Mucosa of rectum (tissue), 2 donors: Measurements from ENCODE around the gene ALPK1.

Experiments
- H3K27ac ChIP-seq, 2 donors: one replicate each; pipeline ENCODE4 v1.7.0; 2013; ENCODE audit warnings: inconsistent platforms in 2 of 2, low read depth in 2 of 2, low read length in 2 of 2
- H3K27me3 ChIP-seq, 2 donors: one replicate each; pipeline ENCODE4 v1.7.0; 2013; ENCODE audit warnings: low read length in 2 of 2; ENCODE audit not compliant: control insufficient read depth in 2 of 2, insufficient read depth in 2 of 2
- H3K36me3 ChIP-seq, 2 donors: one replicate each; pipeline ENCODE4 v1.7.0; 2013; ENCODE audit warnings: low read length in 2 of 2; ENCODE audit not compliant: control insufficient read depth in 2 of 2, insufficient read depth in 2 of 2
- H3K4me1 ChIP-seq, 2 donors: one replicate each; pipeline ENCODE4 v1.7.0; 2013; ENCODE audit warnings: low read length in 2 of 2, mild to moderate bottlenecking in 1 of 2; ENCODE audit not compliant: control insufficient read depth in 2 of 2, insufficient read depth in 2 of 2
- H3K4me3 ChIP-seq, 2 donors: one replicate each; pipeline ENCODE4 v1.7.0; 2013; ENCODE audit warnings: low read length in 2 of 2
- H3K9ac ChIP-seq, 2 donors: one replicate each; pipeline ENCODE4 v1.7.0; 2013; ENCODE audit warnings: low read length in 2 of 2, low read depth in 1 of 2, mild to moderate bottlenecking in 1 of 2
- H3K9me3 ChIP-seq, 2 donors: one replicate each; pipeline ENCODE4 v1.7.0; 2013; ENCODE audit warnings: low read length in 2 of 2; ENCODE audit not compliant: control insufficient read depth in 2 of 2
- donor health status: healthy.
- donor health status: Normal muscosa, but diverticular disease.

Gene ALPK1

GRCh38 chr4:112410804-112411203, 113.6 kb downstream of the ALPK1 start:
- peaks cover 4 to 11% of the 10 kb centered on the region in 2 donors for H3K36me3 ChIP-seq
- H3K4me1 ChIP-seq, result no peaks in the 10 kb centered on the region
- H3K9ac ChIP-seq, result no peak overlapping the region
- H3K9me3 ChIP-seq, result no peaks in the 10 kb centered on the region
- H3K27ac ChIP-seq, result no peak overlapping the region
- H3K27me3 ChIP-seq, result no peaks in the 10 kb centered on the region
- H3K4me3 ChIP-seq, result no peak overlapping the region

GRCh38 chr4:112411781-112412550, 114.8 kb downstream of the ALPK1 start:
- Histone ChIP-seq H3K36me3 (peaks cover 4 to 11% of the 10 kb centered on the region in 2 donors), H3K9ac (no peak overlapping the region), H3K9me3 (no peaks in the 10 kb centered on the region), H3K27ac (no peak overlapping the region), H3K27me3 (no peaks in the 10 kb centered on the region), H3K4me3 (no peak overlapping the region), H3K4me1 (no peaks in the 10 kb centered on the region)

- no peak overlapping the region for H3K9ac ChIP-seq
- no peaks in the 10 kb centered on the region for H3K9me3 ChIP-seq
- peaks cover 4 to 14% of the 10 kb centered on the region in 2 donors for H3K36me3 ChIP-seq
- H3K4me3 ChIP-seq, result no peak overlapping the region
- H3K27me3 ChIP-seq, result no peaks in the 10 kb centered on the region
- H3K4me1 ChIP-seq, result no peaks in the 10 kb centered on the region
- no peak overlapping the region for H3K27ac ChIP-seq
Observed at GRCh38 chr4:112416464-112416863, 119.3 kb downstream of the ALPK1 start.

DNA sequence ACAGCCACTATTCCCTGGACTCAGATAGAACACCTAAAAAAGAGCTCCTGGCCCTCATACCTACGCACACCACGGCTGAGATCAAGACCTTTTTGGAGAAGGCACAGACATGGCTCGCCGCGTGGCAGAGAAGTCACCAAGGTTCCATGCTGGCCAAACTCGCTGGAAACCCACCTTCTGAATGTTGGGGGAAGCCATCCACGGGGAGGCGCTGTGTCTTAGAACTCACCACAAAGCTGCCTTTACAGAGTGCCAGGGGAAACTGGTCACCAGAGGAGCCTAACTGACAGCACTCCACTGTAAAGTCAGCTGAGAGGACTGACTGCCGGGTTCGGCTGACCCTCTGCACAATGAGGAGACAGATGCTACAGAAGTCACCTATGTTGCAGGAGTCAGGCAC, 120.9 kb downstream of the ALPK1 start:
- no peaks in the 10 kb centered on the region for H3K9me3 ChIP-seq
- H3K27ac ChIP-seq, result no peak overlapping the region

DNA sequence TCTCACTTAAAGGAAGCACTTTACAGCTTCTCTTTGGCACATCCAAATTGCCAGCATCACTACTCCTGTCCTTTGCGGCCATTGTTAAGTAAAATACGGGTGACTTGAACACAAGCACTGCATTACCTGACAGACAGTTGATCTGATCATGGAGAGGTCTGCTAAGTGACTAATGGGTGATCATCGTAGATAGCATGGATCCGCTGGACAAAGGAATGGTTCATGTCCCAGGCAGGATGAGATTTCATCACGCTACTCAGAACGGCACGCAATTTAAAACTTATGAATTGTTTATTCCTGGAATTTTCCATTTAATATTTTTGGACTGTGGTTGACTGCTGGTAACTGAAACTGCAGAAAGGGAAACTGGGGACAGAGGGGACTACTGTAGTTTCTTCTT, 124.7 kb downstream of the ALPK1 start:
- Histone ChIP-seq H3K4me1 (no peaks in the 10 kb centered on the region), H3K9me3 (no peaks in the 10 kb centered on the region), H3K4me3 (no peak overlapping the region), H3K27me3 (no peaks in the 10 kb centered on the region), H3K36me3 (peaks cover 6 to 10% of the 10 kb centered on the region in 2 donors), H3K27ac (no peak overlapping the region), H3K9ac (no peak overlapping the region)

More for the DNA sequence above, 120.9 kb downstream of the ALPK1 start:
- Histone ChIP-seq H3K27me3 (no peaks in the 10 kb centered on the region), H3K9ac (no peak overlapping the region), H3K36me3 (peaks cover 2 to 15% of the 10 kb centered on the region in 2 donors), H3K4me1 (no peaks in the 10 kb centered on the region), H3K4me3 (no peak overlapping the region)

DNA sequence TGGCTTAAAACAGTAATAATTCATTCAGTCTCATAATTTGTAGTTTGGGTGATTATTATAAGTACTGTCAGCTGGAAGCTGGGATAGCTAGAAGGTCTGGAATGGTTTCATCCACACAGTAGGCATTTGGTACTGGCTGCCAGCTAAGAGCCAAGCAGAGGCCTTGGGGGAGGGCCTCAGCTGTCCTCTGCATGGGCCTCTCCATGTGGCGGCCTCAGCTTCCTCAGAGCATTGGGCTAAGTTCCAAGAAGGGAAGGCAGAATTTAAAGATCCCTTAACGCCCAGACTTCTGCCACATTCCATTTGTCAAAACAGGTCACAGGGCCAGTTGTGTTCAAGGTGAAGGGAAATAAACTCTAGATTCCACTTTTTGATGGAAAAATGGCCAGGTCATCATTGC, 125.5 kb downstream of the ALPK1 start:
- Histone ChIP-seq H3K9me3 (no peaks in the 10 kb centered on the region), H3K36me3 (peaks cover 10 to 15% of the 10 kb centered on the region in 2 donors), H3K9ac (no peak overlapping the region), H3K27ac (no peak overlapping the region), H3K4me3 (no peak overlapping the region), H3K4me1 (no peaks in the 10 kb centered on the region), H3K27me3 (no peaks in the 10 kb centered on the region)

GRCh38 chr4:112423591-112423990, 126.4 kb downstream of the ALPK1 start:
- Histone ChIP-seq H3K36me3 (peaks cover 18 to 22% of the 10 kb centered on the region in 2 donors), H3K4me3 (no peak overlapping the region), H3K9me3 (no peaks in the 10 kb centered on the region), H3K27me3 (no peaks in the 10 kb centered on the region), H3K9ac (no peak overlapping the region), H3K27ac (no peak overlapping the region), H3K4me1 (no peaks in the 10 kb centered on the region)

GRCh38 chr4:112425823-112426222, 128.7 kb downstream of the ALPK1 start:
- H3K36me3 ChIP-seq, result peaks cover 24 to 32% of the 10 kb centered on the region in 2 donors

GRCh38 chr4:112426416-112426815, 129.2 kb downstream of the ALPK1 start:
- Histone ChIP-seq H3K4me3 (no peak overlapping the region), H3K9me3 (no peaks in the 10 kb centered on the region), H3K27ac (no peak overlapping the region), H3K4me1 (no peaks in the 10 kb centered on the region), H3K27me3 (no peaks in the 10 kb centered on the region), H3K9ac (no peak overlapping the region), H3K36me3 (peaks cover 28 to 34% of the 10 kb centered on the region in 2 donors)

More at GRCh38 chr4:112425823-112426222, 128.7 kb downstream of the ALPK1 start:
- H3K4me1 ChIP-seq, result no peaks in the 10 kb centered on the region
- no peak overlapping the region for H3K27ac ChIP-seq
- H3K4me3 ChIP-seq, result no peak overlapping the region
- H3K9me3 ChIP-seq, result no peaks in the 10 kb centered on the region
- no peaks in the 10 kb centered on the region for H3K27me3 ChIP-seq
- H3K9ac ChIP-seq, result no peak overlapping the region

GRCh38 chr4:112431158-112431557, 134.0 kb downstream of the ALPK1 start:
- H3K4me1 ChIP-seq, result no peaks in the 10 kb centered on the region
- H3K27me3 ChIP-seq, result no peaks in the 10 kb centered on the region
- no peak overlapping the region for H3K9ac ChIP-seq
- no peaks in the 10 kb centered on the region for H3K9me3 ChIP-seq
- H3K36me3 ChIP-seq, result peaks cover 26 to 28% of the 10 kb centered on the region in 2 donors
- H3K4me3 ChIP-seq, result no peak overlapping the region
- H3K27ac ChIP-seq, result no peak overlapping the region
